ENCODE data around the gene PBXIP1. TPM values are rescaled to one million over a fixed set of nuclear protein-coding genes. Genes with fewer than 3 reads are reported as not detected.
A peak's percentile ranks its signal among the peaks of the same experiment; 100 is the strongest.

Gene PBXIP1
- total RNA-seq, 1 experiment from 2014 or later: 11.3 TPM

DNA sequence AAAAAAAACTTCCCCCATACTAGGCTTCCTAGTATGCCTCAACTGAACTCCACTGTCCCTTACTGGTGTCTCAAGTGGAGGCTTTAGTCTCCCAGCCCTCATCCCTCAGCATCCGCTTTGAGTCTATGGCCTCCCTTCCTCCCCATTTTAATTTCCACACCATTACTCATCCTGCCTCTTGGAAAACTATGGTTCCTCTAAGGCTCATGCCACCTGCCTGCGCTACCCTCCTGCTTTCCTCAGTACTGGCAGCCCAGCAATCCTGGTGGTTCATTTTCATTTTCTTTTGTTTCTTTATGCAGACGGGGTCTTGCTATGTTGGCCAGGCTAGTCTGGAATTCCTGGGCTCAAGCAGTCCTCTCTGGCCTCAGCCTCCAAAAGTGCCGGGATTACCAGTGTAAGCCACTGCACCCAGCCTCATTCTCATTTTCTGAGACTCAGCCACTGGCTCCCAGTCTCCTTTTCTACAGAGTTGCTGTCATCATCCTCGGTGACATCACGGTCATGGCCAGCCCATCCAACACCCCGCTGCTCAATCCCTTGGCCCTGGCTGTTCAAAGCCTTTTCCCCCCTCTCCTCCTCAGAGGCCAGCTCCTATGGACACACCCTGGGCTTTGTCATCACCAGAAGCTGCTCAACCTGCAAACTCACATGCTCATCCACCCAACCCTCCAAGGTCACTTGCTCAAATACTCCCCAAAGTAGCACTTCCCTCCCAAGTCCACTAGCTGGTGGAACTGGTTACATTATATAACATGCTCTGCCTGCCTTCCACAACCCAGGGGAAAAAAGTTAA lies 17.1 kb downstream of the PBXIP1 start:
- H3K27me3 Mint-ChIP-seq (ENCODE audit: insufficient read depth, unreplicated experiment): no peaks in the 10 kb centered on the region
- peak overlapping the region; percentile 100 for H3K27ac Mint-ChIP-seq (ENCODE audit: low read depth, unreplicated experiment)
- DNase-seq (ENCODE audit: unreplicated experiment): no peak
- peaks cover 6% of the 10 kb centered on the region for H3K36me3 Mint-ChIP-seq (ENCODE audit: insufficient read depth, unreplicated experiment)
- H3K4me1 Mint-ChIP-seq (ENCODE audit: insufficient read depth, unreplicated experiment): peaks cover 43% of the 10 kb centered on the region
- no TSS peak for BruUV-seq (replicated peaks)
- peak overlapping the region; percentile 90 for H3K4me3 Mint-ChIP-seq (ENCODE audit: unreplicated experiment)
- no peaks in the 10 kb centered on the region for H3K9me3 Mint-ChIP-seq (ENCODE audit: unreplicated experiment)
- intact Hi-C loops (cut with micrococcal nuclease): no loop called here
- ChIA-PET CTCF (interaction anchor here (0.5 to 5.7 kb wide), 13 partner anchors 7 to 588 kb away, joined by 3 to 45 read pairs (median 3); partner anchors contain the start of genes PBXIP1 and PYGO2), POLR2A (interaction anchor here (0.6 to 6.3 kb wide), 21 partner anchors 13 to 459 kb away, joined by 3 to 146 read pairs (median 5); partner anchors contain the start of genes ADAM15, CHRNB2, CKS1B and EFNA1)
- TF ChIP-seq, protein P1, sequence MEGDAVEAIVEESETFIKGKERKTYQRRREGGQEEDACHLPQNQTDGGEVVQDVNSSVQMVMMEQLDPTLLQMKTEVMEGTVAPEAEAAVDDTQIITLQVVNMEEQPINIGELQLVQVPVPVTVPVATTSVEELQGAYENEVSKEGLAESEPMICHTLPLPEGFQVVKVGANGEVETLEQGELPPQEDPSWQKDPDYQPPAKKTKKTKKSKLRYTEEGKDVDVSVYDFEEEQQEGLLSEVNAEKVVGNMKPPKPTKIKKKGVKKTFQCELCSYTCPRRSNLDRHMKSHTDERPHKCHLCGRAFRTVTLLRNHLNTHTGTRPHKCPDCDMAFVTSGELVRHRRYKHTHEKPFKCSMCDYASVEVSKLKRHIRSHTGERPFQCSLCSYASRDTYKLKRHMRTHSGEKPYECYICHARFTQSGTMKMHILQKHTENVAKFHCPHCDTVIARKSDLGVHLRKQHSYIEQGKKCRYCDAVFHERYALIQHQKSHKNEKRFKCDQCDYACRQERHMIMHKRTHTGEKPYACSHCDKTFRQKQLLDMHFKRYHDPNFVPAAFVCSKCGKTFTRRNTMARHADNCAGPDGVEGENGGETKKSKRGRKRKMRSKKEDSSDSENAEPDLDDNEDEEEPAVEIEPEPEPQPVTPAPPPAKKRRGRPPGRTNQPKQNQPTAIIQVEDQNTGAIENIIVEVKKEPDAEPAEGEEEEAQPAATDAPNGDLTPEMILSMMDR (IDR thresholded peaks at IDR 0.05; ENCODE audit: unreplicated experiment): no peak

DNA sequence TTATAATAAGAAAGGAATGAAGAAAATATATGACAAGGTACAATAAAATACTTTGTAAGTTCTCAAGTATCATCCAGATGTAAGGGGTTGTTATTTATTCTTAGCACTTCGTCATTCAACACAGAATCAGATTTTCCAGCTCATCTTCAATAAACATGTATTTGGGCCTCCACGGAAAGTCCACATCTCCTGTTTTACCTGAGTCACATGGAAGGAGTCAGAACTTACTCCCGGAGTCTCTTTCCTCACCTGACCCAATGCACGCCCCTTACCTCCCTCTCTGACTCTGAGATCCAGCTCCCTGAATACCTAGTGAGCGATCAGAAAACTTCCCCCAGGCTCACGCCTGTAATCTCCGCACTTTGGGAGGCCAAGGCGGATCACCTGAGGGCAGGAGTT lies 17.9 kb downstream of the PBXIP1 start:
- intact Hi-C loops (cut with micrococcal nuclease): loop anchor here (1.0 to 2.0 kb wide), 2 partner anchors 379 to 459 kb away; no protein-coding TSS in a partner anchor
- Mint-ChIP-seq H3K4me3 (ENCODE audit: unreplicated experiment) (peak overlapping the region; percentile 90), H3K27ac (ENCODE audit: low read depth, unreplicated experiment) (peak overlapping the region; percentile 100), H3K9me3 (ENCODE audit: unreplicated experiment) (no peaks in the 10 kb centered on the region), H3K36me3 (ENCODE audit: insufficient read depth, unreplicated experiment) (peaks cover 6% of the 10 kb centered on the region), H3K4me1 (ENCODE audit: insufficient read depth, unreplicated experiment) (peaks cover 40% of the 10 kb centered on the region), H3K27me3 (ENCODE audit: insufficient read depth, unreplicated experiment) (no peaks in the 10 kb centered on the region)
- BruUV-seq (replicated peaks): no TSS peak
- CTCF ChIA-PET: interaction anchor here (0.5 to 5.7 kb wide), 17 partner anchors 8 to 588 kb away, joined by 3 to 45 read pairs (median 3); partner anchors contain the start of gene PBXIP1
- TF ChIP-seq, protein P1 (IDR thresholded peaks at IDR 0.05; ENCODE audit: unreplicated experiment): no peak
- DNase-seq (ENCODE audit: unreplicated experiment): no peak
- POLR2A ChIA-PET: interaction anchor here (0.5 to 6.3 kb wide), 29 partner anchors 9 to 458 kb away, joined by 3 to 146 read pairs (median 6); partner anchors contain the start of genes ADAM15, CHRNB2, CKS1B and EFNA1

DNA sequence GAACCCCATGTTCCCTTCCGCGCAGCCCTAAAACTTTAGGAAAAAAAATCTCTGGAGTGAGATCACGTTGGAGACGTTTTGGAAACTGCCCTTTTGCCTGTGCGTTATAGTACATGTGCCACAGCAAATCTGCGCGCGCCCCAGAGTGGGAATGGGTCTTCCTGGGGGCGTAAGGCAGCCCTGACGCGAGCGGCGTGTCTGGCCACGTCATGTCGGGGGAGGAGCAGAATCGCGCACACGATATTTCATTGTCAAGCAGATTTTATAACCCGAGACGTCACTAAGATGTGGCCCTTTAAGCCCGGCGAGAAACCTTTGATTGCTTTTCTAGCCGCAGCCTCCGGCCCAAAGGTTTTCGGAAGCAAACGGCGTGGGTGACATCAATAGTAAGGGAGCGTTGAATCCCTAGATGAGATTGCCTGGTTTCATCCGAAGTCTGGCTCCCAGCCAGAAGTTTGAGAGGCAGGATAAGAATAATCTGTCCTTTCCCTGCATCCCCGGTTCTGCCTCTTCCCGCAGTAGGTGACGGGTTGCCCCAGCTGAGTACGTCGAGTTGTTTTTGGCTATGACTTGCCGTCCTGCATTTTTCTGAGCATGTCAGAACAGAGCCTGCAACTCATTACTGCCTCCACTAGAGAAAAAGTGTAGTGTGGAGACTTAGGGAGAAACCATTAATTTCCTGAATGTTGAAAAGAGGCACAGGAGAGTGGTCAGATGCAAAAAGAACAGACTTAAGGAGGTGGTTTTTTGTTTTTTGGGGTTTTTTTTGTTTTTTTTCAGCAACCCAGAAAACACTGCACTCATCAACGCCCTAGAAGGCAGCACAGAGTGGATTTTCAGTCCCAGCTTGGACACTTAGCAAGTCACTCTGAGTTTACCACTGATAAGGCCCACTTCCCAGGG lies 18.6 kb downstream of the PBXIP1 start:
- intact Hi-C loops (cut with micrococcal nuclease): loop anchor here (1.0 to 2.0 kb wide), 2 partner anchors 378 to 459 kb away; no protein-coding TSS in a partner anchor
- BruUV-seq (replicated peaks): TSS peak; percentile 97
- TF ChIP-seq, protein P1 (IDR thresholded peaks at IDR 0.05; ENCODE audit: unreplicated experiment): peak; percentile 17
- Mint-ChIP-seq H3K4me1 (ENCODE audit: insufficient read depth, unreplicated experiment) (peaks cover 42% of the 10 kb centered on the region), H3K4me3 (ENCODE audit: unreplicated experiment) (peak overlapping the region; percentile 90), H3K27ac (ENCODE audit: low read depth, unreplicated experiment) (peak overlapping the region; percentile 100), H3K27me3 (ENCODE audit: insufficient read depth, unreplicated experiment) (no peaks in the 10 kb centered on the region), H3K9me3 (ENCODE audit: unreplicated experiment) (no peaks in the 10 kb centered on the region), H3K36me3 (ENCODE audit: insufficient read depth, unreplicated experiment) (peaks cover 6% of the 10 kb centered on the region)
- CTCF ChIA-PET: interaction anchor here (0.6 to 5.7 kb wide), 28 partner anchors 9 to 494 kb away, joined by 3 to 45 read pairs (median 4); partner anchors contain the start of genes FLAD1, PBXIP1 and SHC1
- DNase-seq (ENCODE audit: unreplicated experiment): peak; percentile 97
- POLR2A ChIA-PET: interaction anchor here (0.5 to 6.3 kb wide), 62 partner anchors 10 to 1276 kb away, joined by 3 to 146 read pairs (median 5); partner anchors contain the start of genes ADAM15, CHRNB2, CKS1B and EFNA1
